HG02852 (cell line): ENCODE results near the gene PM20D2.

Experiments used
- ATAC-seq: cut with Tn5 transposase; IDR thresholded peaks from one replicate; pipeline ENCODE4 v1.9.1; 2021; ENCODE audit warnings: mild to moderate bottlenecking, moderate library complexity; ENCODE audit not compliant: unreplicated experiment

PM20D2 gene

DNA sequence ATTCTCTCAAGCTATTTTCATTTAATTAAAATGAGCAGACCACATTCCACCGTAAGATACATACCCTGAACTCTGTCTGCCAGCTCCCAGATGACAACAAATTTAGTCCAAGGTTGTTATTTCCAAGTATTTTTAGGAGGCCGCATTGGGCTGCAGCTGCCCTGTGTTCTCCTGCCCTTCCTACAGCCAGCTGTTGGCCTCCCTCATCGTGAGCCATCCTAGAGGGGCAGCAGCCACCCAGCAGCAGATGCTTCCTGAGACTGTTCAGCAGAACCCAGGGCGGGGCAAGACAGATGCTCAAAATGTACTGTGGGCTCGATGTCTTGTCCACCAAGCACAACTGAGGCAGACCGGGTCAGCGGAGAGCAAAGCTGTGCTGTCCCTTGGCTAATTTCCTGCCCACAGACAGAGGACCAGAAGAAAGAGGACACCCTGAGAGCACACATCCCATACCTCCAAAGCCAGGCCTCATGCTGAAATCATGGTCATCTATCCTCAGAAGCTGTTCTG, 54.9 kb downstream of the PM20D2 start:
- ATAC-seq, result no peak

DNA sequence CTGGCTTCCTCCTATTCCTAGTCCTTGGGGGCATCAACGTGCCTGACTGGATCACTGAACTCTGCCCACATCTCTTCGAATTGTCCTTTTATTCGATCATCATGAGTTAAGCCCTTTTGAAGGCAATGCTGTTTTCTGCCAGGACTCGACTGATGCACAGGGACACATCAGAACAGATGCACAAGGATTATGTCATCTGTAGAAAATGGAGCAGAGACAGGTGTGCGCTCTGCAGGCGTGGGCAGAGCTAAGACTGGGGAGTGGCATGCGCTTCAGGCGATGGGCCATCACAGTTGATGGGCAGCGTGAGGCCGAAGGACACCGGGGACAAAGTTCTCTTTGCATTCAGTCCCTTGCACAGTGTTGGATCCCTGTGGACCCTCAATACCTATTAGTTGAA, 58.2 kb downstream of the PM20D2 start:
- ATAC-seq, result no peak

GRCh38 chr6:89205819-89206218, 60.0 kb downstream of the PM20D2 start:
- no peak for ATAC-seq

DNA sequence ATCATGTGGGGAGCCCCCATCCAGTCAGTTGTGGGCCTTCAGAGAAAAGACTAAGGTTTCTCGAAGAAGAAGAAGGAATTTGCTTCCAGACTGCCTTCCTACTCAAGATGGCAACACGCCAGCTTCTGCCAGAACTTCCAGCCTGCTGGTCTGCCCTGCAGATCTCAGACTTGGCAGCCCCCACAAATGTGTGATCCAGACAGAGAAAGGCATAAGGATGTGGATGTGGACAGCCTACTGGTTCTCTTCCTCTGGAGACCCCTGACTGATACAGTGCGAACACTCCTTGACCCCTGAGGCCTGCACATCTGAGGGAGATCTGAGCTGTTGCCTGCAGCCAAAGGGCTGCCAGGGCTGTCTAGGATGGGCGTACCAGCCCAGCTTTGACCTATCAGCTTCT, 62.7 kb downstream of the PM20D2 start:
- ATAC-seq, result no peak

GRCh38 chr6:89209457-89209856, 63.6 kb downstream of the PM20D2 start:
- no peak for ATAC-seq

- ATAC-seq, result no peak
Observed at GRCh38 chr6:89212472-89212871, 66.6 kb downstream of the PM20D2 start.

DNA sequence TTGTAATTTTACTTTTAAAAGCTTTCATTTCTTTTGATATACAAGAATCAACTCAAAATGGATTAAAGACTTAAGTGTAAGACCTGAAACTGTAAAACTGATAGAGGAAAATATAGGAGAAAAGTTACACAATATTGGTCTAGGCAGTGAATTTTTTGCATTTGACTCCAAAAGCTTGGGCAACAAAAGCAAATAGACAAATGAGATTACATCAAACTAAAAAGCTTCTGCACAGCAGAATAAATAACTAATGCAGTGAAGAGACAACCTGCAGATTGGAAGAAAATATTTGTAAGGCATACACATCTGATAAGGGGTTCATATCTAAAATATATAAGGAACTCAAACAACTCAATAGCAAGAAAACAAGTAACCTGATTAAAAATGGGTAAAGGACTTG, 68.3 kb downstream of the PM20D2 start:
- no peak for ATAC-seq
